Inflammatory macrophage treated with lipopolysaccharide for 1 hour (primary cell): Measurements from ENCODE around the gene COBLL1.
A peak's percentile ranks its signal among the peaks of the same experiment; 100 is the strongest.
"Not testable (repeated sequence)": the region's sequence is repeated elsewhere in the genome, so short reads cannot be mapped to it uniquely, and the experiment has no call there.

Source experiments
- DNase-seq, 2 donors: peaks; one replicate each; pipeline ENCODE4 v3.0.0-alpha.2; 2020 to 2022

Gene COBLL1

DNA sequence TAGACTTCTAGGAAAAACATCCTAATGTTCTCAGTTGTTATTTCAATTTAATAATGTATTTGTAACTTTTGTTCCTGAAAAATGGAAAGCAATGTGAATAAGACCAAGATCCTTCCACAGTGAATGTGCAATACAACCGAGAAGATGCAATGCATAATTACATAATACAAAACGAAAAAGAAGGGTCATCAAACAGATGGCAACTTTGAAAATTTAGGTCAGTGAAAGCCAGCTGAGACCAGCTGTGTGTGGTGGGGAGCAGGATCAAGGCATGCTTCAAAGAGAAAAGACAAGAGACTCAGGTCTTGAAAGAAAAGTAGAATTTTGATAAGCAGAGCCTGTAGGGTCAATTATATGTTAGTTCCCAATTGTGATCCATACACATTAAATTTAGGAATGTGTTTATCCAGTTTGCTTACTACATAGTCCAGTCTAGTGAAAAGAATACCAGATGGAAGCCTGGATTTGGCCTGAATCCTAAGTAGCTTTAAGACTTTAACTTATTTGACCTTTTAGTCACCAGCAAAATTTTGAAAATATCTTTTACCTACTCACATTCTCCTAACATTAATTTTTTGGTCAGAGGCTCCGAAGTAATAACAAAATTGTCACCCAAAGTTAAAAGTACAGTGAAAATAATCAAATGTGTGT is 93.7 kb downstream of the COBLL1 start:
- no peak for DNase-seq

DNA sequence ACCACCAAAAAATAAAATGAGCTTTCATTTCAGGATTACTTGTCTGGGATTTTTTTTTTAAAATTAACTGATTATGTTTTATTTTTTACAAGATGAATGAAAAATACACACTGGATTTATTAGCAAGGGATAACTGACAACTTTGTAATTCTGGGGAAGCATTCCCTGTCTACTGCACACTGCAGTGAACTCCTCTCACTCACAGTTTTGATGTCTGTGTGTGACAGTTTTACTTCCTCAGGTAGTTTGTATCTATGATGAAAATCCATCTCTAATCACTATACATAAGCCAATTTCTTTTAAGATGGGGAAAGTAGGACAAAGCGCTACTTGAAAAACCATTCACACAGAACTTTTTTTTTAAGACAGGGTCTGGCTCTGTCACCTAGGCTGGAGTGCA is 94.5 kb downstream of the COBLL1 start:
- no peak for DNase-seq

DNA sequence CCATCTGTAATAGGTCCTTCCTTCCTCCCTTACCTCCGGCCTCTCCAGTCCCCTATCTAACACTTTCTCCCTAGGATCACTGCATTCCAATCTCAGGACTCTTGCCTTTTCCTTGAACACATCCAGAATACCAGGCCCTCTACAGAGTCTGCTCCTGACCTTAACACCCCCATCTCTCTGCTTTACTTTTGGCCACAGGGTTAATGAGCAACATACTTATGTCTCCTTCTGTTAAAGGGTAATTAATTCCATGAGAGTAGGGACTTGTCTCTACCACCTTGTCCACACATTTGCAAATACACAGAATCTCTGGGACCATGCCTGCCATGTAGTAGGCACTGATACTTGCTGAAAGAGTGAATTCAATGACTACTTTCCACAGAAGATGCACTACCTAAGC is 94.9 kb downstream of the COBLL1 start:
- no peak for DNase-seq

DNA sequence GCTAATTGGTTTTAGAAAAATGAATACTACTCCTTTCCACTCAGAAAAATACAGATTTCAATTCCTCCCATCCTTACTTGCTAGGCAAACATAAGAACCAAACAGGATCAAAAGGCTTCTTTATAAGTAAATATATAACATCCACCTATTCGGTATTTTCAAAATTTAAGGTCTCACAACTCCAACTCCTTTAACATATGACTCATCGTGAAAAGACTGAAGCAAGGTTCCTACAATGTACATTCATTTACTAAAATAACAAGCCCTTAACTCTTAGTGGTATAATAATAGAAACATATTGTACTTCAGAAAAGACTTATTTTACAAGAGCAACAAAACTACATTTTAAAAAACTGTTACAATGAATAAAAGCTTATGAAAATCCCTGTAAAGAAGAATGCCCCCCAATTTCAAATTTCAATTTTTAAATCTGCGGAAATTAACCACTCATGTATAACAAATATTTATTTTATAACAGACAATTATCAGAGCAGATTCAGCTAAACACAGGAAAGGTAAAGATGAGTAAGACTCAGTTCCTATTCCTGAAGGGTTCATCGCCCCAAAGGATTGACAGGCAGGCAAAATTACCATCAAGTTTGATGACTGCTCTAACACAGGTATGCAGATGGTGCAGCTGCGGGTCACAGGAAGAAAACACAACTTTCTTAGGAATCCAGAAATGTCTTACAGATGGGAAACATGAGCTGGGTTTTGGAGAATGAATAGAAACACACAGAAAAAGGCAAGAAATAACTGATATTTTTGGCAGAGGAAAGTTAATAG is 96.4 kb downstream of the COBLL1 start:
- no peak for DNase-seq

DNA sequence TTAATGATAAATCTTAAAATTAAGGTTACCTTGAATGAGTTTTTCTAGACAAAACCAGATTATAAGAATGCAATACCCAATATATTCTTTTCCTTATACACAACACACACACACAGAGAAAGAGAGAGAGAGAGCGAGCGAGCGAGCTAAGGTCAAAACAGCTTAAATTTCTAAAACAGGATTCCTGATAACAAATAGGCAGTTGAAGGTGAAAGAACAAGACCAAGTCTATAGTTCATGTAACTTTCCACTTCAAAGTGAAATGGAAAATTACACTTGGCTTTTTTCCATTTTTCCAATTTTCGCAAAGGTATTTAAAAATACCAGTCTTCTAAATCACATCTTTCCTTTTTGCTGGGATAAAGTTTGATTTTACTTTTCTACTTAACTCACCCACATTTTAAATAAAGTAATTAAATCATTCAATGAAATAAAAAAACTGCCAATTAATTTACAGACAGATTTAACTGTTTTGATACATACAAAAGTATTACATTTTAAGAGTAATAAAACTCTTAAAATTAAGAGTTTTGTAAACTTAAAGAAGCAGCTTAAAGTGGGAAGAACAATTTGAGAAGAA is 98.8 kb downstream of the COBLL1 start:
- no peak for DNase-seq

DNA sequence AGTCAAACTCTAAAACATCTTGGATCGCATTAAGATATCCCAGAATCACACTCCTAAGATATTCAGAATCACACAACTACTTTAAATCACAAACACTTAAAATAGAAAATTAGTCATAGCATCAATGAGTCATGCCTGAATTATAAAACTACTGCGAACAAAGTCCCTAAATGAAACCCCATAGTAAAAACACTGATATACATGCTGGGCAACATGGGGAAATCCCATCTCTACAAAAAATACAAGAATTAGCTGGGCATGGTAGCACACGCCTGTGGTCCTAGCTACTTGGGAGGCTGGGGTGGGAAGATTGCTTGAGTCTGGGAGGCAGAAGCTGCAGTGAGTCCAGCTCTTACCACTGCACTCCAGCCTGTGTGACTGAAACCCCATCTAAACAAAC is 101.7 kb downstream of the COBLL1 start:
- peak; percentile 47 to 52 for DNase-seq

DNA sequence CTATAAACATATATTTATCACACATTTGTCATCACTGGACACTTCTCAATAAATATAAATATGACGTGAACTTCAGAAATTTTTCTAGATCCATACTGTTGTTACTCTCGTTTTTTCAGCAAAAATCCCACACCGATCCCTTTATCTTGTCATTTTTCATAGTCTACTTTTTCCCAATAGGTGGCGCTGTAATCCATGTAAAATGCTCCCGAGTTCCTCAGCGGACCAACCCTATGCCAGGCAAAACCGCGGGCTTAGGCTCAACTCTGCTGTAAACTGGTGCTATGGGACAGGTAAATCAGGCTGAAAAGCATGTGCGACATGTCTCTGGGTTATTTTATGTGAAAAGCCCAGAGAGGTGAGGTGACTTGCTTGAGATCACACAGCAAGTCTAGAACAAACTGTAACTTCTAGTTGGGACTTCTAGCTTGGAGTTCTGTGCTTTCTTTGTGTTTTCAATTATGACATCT is 104.0 kb downstream of the COBLL1 start:
- peak; percentile 40 to 88 for DNase-seq

DNA sequence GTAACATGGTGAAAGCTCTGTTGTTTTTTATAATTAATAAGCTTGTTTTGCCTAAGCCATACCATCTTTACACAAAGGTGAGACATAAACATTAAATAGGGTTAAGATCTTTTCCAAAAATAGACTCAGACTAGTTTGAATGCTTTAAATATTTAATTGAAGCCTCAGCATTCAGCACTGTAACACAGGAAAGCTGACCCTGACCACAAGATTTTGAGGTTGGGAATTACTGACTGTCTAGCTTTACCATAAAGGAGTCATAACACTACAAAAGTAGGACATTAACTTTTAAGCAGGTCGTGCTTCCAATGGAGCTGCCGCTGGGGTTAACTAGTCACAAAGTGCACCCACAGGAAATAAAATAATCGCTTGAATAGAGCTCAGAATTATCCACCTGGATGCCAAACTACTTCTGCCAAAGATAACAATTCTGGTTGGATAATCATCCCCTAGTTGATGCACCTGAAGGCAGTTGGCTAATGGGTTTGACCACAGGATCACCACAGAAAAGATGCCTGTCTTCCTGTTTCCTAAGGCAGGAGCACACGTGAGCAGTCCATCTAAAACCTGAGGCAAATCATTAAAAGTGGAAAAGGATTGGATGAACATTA is 106.2 kb downstream of the COBLL1 start:
- DNase-seq, result no peak

DNA sequence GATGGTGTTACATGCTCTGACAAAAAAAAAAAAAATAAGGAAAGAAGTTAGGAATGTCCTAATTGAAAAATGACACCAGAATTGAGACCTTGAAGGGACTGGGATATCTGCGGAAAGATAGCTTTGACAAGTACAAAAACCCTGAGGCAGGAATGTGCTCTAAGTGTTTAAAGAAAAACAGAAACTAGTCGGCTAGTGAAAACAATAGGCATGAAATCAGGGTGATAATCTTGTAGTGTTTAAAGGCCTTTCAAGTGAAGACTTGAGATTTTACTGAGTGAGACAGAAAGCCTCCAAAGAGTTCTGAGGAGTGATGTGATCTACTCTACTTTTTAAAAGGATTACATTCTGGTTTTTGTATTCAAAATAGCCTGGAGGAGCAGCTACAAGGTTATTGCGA is 107.4 kb downstream of the COBLL1 start:
- no peak for DNase-seq

DNA sequence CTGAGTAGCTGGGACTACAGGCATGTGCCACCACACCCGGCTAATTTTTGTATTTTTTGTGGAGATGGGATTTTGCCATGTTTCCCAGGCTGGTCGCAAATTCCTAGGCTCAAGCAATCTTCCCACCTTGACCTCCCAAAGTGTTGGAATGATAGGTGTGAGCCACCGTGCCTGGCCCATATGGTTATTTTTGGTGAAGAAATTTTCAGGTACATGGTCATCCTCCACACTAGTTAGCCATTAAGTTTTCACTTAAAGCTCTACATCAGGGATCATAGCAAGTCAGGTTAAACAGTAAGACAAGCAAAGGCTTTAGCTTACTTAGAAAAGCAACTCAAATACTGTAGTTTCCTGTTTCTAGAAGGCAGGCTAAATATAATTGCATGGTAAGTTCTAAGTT is 116.1 kb downstream of the COBLL1 start:
- DNase-seq, result no peak

DNA sequence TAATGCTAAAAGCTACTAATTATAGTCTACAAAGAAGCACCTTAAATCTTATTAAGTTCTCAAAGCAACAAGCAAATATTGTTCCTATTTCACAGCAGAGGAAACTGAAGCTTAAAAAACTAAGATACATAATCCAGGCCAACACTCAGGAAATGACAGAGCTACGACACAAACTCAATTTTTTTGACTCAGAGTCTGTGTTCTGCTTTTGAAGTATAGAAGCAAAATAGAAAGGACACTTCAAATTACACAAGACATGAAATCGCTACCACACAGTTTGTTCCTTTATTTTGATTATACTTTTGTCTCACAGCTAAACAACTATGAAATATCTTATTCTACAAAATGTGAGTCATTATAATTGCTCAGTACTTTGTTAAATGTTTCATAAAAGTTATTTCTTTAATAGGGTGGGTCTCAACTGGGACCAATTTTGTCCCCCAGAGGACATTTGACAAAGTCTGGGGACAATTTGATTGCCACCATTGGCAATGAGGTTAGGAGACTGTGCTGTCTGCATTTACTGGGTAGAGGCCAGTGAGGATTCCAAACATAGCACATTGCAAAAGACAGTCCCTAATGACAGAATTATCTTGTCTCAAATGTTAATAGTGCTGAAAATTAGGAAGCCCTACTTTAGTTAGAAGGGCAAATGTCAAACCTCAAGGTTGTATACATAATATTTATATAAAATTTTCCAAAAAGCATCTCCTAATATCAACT is 118.8 kb downstream of the COBLL1 start:
- peak; percentile 75 to 76 for DNase-seq

DNA sequence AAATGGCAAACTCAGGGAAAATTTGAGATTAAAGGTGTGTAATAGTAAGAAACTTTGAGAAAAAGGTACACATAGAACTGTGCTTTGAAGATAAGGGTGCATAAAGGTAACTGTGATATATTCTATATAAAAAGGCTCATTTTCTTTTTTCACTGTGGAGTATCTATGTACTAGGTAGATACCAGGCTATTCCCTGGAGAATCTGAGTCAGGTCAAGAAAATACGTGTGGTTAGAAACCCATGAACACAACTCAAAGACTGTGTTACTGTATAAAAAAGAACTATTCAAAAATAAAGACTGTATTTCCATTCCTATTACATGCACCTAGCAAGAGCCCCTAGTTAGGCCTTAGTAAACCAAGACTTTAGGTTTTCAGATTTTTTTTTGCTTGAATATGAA is 120.2 kb downstream of the COBLL1 start:
- DNase-seq, result no peak

DNA sequence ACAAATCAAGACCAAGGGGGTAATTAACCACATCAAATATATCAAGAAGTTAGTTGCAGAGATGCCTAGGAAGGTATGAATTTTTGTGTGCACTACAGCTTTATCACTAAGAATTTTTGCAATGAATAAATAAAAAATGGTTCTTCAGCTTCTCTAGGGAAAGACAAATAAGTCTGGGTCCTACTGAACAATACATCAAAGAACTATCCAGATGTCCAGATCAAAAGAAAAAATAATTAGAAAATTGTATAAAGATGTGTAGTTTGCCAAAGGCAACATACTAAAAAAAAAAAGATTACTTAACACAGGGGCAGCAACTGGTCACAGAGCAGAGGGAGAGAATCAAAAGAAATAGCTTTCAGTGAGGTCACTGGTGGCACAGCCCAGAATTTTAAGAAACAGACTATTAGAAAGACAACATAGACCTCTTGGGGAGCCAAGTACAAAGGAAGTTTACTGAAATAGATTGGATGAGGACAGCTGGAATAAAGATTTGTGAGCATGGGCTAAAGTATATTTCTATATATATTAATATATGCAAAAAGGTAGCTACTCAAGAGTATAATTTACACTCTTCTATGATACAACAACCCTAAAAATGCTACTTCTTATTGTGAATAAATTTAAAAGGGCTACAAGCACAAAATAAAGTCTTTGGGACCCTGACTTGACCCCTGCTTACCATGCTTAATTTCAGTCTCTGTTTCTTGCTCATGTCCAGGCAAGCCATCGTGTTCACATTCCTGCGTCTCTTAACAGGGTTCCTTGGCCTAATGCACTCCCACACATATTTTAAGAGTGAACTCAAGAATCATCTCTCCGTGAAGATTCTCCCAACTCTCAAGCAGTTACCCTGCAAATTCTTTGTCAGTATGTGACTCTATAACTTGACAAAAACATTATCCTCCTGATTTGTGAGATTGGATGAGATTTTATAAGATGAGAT is 121.4 kb downstream of the COBLL1 start:
- DNase-seq, result no peak

DNA sequence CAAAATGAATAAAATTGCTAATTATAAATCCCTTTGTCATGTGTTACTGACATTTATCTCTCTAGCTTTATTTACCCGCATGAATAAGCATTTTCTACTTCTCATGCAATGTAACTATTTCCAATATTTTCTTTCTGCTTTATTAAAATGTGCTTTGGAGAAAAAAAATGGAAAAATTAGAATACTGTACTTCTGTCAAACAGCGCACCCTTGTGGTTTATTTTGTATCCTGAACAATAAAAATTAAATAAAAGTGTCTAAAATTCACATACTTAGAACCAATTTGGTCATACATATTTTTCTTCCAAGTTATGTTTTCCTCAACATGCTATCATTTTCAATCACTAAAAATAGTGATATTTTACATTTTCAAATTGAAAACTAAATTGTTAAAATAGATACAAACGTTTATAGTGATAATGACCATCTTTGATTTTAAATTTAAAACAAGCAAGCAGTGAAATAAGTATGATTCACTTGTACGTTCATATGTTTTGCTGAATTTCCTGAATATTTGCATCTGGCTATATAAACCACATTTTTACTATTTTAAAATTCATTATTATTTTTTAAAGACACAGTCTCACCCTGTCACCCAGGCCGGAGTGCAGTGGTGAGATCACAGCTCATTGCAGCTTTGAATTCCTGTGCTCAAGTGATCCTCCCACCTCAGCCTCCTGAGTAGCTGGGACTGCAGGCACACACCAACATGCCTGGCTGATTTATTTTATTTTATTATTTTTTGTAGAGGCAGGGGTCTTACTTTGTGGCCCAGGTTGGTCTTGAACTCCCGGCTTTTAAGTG is 124.4 kb downstream of the COBLL1 start:
- peak; percentile 20 to 59 for DNase-seq

DNA sequence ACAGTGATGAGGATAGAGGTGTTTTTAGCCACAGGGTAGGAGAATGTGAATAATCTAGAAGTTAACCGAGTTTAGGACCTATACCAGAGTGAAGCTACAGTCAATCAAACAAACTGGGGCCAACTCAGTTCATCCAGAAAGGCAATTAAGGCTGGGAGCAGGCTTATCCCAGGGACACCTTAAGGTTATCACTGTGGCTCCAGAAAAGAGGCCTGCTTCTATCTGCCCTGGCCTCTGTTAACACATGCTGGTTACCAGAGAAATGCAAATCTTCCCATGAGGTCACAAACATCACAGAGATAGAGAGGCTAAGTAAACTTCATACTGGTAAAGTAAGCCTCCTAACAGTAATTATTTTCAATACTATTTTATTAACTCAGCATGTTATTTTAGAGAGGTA is 127.2 kb downstream of the COBLL1 start:
- no peak for DNase-seq

DNA sequence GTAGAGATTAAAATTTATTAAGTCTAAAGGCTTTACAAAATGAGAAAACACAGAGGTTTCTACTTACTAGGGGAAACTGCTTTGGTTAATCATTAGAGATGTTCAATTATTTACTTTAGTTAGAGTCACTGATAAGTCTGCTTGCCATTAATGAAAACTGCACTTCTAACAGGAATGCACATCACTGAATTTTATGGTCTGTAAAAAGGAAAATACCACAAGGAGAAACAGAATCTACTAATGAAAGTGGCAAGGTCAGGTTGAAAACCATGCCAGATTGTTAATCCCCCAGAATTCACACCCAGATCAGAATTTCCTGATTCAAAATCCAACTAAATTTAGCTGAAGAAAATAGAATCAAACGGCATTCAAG is 129.9 kb downstream of the COBLL1 start:
- DNase-seq, result no peak

DNA sequence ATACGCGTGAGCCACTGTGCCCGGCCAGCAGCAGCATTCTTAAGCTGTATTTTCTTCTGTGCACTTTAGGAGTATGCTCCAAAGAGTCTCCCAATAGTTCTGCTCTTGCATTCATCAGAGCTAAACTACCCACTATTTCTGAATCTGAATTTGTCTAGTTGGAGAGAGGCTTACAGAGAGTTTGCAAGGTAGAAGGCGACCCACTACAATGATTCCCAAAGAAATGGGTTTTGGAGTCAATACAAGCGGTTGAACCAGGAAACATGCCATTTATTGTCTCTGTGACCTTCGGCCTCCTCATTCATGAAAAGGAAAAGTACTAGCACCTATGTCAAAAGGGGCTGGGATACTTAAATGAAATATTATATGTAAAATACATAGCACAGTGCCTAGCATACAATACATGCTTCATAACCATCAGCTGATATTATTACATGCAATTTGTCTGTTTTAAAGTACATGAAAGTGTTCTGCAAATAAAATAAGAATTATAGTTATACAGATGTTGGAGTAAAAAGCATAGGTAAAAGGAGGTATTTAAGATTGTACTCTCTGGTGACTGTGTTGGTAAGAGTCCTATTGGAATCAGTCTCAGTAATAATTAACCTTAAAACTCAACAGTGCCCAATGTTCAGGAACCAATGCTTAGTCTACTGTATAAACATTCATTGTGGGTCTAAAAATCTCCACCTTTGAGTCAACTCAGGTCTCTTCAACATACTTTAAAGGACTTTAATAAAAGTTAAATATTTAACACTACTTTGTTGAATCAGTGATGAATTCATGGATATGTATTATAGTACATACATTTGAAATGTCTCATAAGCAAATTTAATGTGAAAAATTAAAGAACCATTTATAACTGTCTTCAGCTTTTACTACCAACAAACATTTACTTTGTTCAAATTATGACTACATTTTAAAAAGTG is 130.5 kb downstream of the COBLL1 start:
- DNase-seq, result no peak

DNA sequence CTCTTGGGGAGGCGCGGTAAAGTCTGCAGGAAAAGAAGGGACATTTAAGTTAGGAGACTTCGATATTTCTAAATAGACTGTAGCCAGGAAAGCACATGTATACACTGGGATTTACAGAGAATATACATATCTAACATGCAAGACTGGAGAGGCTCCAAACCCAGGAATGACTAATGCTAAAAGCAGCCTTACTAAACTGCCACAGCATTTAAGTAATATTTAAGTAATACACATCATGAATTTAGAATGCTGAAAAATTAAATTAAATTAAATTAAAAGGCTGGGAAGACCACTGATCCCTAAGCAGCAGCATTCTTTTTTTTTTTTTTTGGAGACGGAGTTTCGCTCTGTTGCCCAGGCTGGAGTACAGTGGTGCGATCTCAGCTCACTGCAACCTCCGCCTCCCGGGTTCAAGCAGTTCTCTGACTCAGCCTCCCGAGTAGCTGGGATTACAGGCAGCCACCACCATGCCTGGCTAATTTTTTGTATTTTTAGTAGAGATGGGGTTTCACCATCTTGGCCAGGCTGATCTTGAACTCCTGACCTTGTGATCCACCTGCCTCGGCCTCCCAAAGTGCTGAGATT is 131.3 kb downstream of the COBLL1 start:
- not testable (repeated sequence) for DNase-seq

DNA sequence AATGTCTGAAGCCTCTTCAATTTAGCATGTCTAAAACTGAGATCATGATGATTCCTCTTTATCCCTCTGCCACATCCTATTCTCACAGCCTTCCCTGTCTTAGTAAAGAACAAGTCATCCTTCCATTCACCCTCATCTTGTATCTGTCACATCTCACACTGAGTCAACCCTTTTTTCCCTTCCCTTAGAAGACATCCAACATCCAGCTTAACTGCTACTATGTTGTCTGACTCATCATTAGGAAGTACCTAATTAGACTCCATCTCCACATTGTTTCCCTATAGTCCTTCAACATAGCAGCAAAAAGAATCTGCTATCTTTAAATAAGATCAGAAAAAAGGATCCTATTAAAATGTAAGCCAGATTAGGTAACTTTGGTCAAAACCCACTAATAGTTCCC is 135.1 kb downstream of the COBLL1 start:
- no peak for DNase-seq
